Sigmoid colon (tissue), 7 donors: ENCODE data around the gene NFKB1. TPM values are rescaled to one million over a fixed set of nuclear protein-coding genes. Genes with fewer than 3 reads are reported as not detected.

Experiments used
- DNase-seq: peaks from one replicate; pipeline ENCODE4 v3.0.0-alpha.2; 2019
- H3K27ac ChIP-seq, 4 donors: fragments of 200-600 bp; sonication (generic); one replicate each; pipeline ENCODE4 v1.5.1; 2016 to 2019; ENCODE audit warnings: mild to moderate bottlenecking in 1 of 4
- H3K27me3 ChIP-seq, 3 donors: fragments of 200-600 bp; sonication (generic); one replicate each; pipeline ENCODE4 v1.5.1; 2019; ENCODE audit warnings: mild to moderate bottlenecking in 1 of 3
- H3K36me3 ChIP-seq, 4 donors: fragments of 200-600 bp; sonication (generic); one replicate each; pipeline ENCODE4 v1.5.1; 2016 to 2019
- H3K4me1 ChIP-seq, 4 donors: fragments of 200-600 bp; sonication (generic); one replicate each; pipeline ENCODE4 v1.5.1; 2017 to 2019
- H3K4me3 ChIP-seq, 4 donors: fragments of 200-600 bp; sonication (generic); one replicate each; pipeline ENCODE4 v1.5.1; 2017 to 2019; ENCODE audit warnings: mild to moderate bottlenecking in 2 of 4, moderate library complexity in 1 of 4
- H3K9me3 ChIP-seq, 4 donors: fragments of 200-600 bp in 3 of 4; sonication (generic) in 3 of 4; one replicate each; pipeline versions ENCODE4 v1.5.1 to v1.6.1; 2013 to 2019
- CTCF ChIP-seq, 4 experiments: fragments of 450-650 bp in 3 of 4; fragments of 200-600 bp in 1 of 4; IDR thresholded peaks; one replicate each; pipeline ENCODE4 v1.5.1; 2016 to 2019; ENCODE audit warnings: antibody characterized with exemption in 4 of 4, mild to moderate bottlenecking in 3 of 4, moderate library complexity in 2 of 4
- EP300 ChIP-seq, 4 donors: sonication (generic); formaldehyde crosslinking; IDR thresholded peaks; one replicate each; pipeline ENCODE4 v1.6.1; 2017; ENCODE audit warnings: antibody characterized with exemption in 4 of 4
- POLR2A ChIP-seq, 2 donors: fragments of 450-650 bp; IDR thresholded peaks; one replicate each; pipeline ENCODE4 v1.6.1; 2016; ENCODE audit warnings: antibody characterized with exemption in 2 of 2, mild to moderate bottlenecking in 2 of 2, moderate library complexity in 2 of 2
- POLR2AphosphoS5 ChIP-seq, 4 donors: sonication (generic); formaldehyde crosslinking; IDR thresholded peaks; one replicate each; pipeline ENCODE4 v1.6.1; 2017; ENCODE audit warnings: antibody characterized with exemption in 4 of 4
- WGBS, 2 donors: extraction: QIAGEN DNeasy Blood & Tissue Kit; methylation state at CpG; one replicate each; pipeline ENCODE4 v1.1.7; 2013; 5-methylcytosine and 5-hydroxymethylcytosine counted together
- intact Hi-C: fragments of 100-400 bp; cut with DNase I; formaldehyde crosslinking; loops from one replicate; pipeline ENCODE4 v1.15.1; 2023
- polyA plus RNA-seq, 3 donors: library from polyadenylated mRNA; stranded (reverse); fragments of 200-250 nt; gene quantifications; one replicate each; pipeline ENCODE4 v1.2.3, GENCODE V29; 2013
- total RNA-seq, 4 donors: library from RNA; depleted of rRNA; stranded (reverse); fragments of >200 nt; gene quantifications; one replicate each; pipeline ENCODE4 v1.1.0, GENCODE V29; 2016
- donor health status: healthy with polysubstance abuse.
- donor health status: Bipolar disorder and iron deficiency.
- donor health status: healthy.

NFKB1 gene
- total and polyA plus RNA-seq, 7 donors, result 19.2 to 29.8 (median 27.0) TPM

GRCh38 chr4:102526532-102526931 is 25.4 kb downstream of the NFKB1 start:
- TF ChIP-seq POLR2AphosphoS5 (IDR thresholded peaks at IDR 0.05) (no peak), EP300 (IDR thresholded peaks at IDR 0.05) (no peak), CTCF (IDR thresholded peaks at IDR 0.05) (no peak), POLR2A (IDR thresholded peaks at IDR 0.05) (no peak)
- intact Hi-C loops, result no loop called here
- 91 to 93% methylated on average over 4 of the region's 4 CpGs for WGBS, 2 donors

GRCh38 chr4:102527695-102528283 is 26.6 kb downstream of the NFKB1 start:
- WGBS, 2 donors, result 57 to 69% methylated on average over 7 of the region's 7 CpGs
- H3K27ac ChIP-seq, result no peak overlapping the region
- no peak for TF ChIP-seq EP300 (IDR thresholded peaks at IDR 0.05)
- TF ChIP-seq CTCF (IDR thresholded peaks at IDR 0.05), result no peak
- TF ChIP-seq POLR2A (IDR thresholded peaks at IDR 0.05), result no peak
- TF ChIP-seq POLR2AphosphoS5 (IDR thresholded peaks at IDR 0.05), result no peak
- no peak overlapping the region for H3K4me3 ChIP-seq
- H3K4me1 ChIP-seq, result peaks cover 0 to 21% (median 2%) of the 10 kb centered on the region in 4 donors
- H3K27me3 ChIP-seq, result no peaks in the 10 kb centered on the region
- H3K36me3 ChIP-seq, result peaks cover 0 to 15% (median 0%) of the 10 kb centered on the region in 4 donors
- no peak for DNase-seq
- intact Hi-C loops, result no loop called here
- H3K9me3 ChIP-seq, result no peaks in the 10 kb centered on the region

More at GRCh38 chr4:102526532-102526931, 25.4 kb downstream of the NFKB1 start:
- DNase-seq, result no peak
- H3K27ac ChIP-seq, result no peak overlapping the region
- H3K27me3 ChIP-seq, result no peaks in the 10 kb centered on the region
- peaks cover 0 to 25% (median 7%) of the 10 kb centered on the region in 4 donors for H3K4me1 ChIP-seq
- H3K9me3 ChIP-seq, result no peaks in the 10 kb centered on the region
- peaks cover 0 to 15% (median 0%) of the 10 kb centered on the region in 4 donors for H3K36me3 ChIP-seq
- H3K4me3 ChIP-seq, result no peak overlapping the region

- H3K27ac ChIP-seq, result no peak overlapping the region
- no peak overlapping the region for H3K4me3 ChIP-seq
- DNase-seq, result no peak
- peaks cover 0 to 15% (median 0%) of the 10 kb centered on the region in 4 donors for H3K4me1 ChIP-seq
- peaks cover 0 to 15% (median 0%) of the 10 kb centered on the region in 4 donors for H3K36me3 ChIP-seq
- no peak for TF ChIP-seq CTCF (IDR thresholded peaks at IDR 0.05)
- TF ChIP-seq EP300 (IDR thresholded peaks at IDR 0.05), result no peak
- TF ChIP-seq POLR2A (IDR thresholded peaks at IDR 0.05), result no peak
- no peak for TF ChIP-seq POLR2AphosphoS5 (IDR thresholded peaks at IDR 0.05)
- H3K27me3 ChIP-seq, result no peaks in the 10 kb centered on the region
- intact Hi-C loops, result no loop called here
- 25 to 54% methylated on average over 1 of the region's 1 CpG for WGBS, 2 donors
- no peaks in the 10 kb centered on the region for H3K9me3 ChIP-seq
Observed at GRCh38 chr4:102529977-102530376, 28.8 kb downstream of the NFKB1 start.

- intact Hi-C loops, result no loop called here
- Histone ChIP-seq H3K36me3 (peaks cover 0 to 15% (median 0%) of the 10 kb centered on the region in 4 donors), H3K9me3 (no peaks in the 10 kb centered on the region), H3K4me3 (no peak overlapping the region), H3K27ac (no peak overlapping the region), H3K27me3 (no peaks in the 10 kb centered on the region), H3K4me1 (peaks cover 0 to 15% (median 0%) of the 10 kb centered on the region in 4 donors)
- TF ChIP-seq POLR2A (IDR thresholded peaks at IDR 0.05) (no peak), POLR2AphosphoS5 (IDR thresholded peaks at IDR 0.05) (no peak), CTCF (IDR thresholded peaks at IDR 0.05) (no peak), EP300 (IDR thresholded peaks at IDR 0.05) (no peak)
- DNase-seq, result no peak
- 88% methylated on average over 2 of the region's 2 CpGs for WGBS, 2 donors
Observed at GRCh38 chr4:102530986-102531385, 29.8 kb downstream of the NFKB1 start.
